CD4-positive, CD25-positive, alpha-beta regulatory T cell (primary cell): ENCODE results near the gene S100A10. TPM values are rescaled to one million over a fixed set of nuclear protein-coding genes. Genes with fewer than 3 reads are reported as not detected.

ENCODE experiments used
- ATAC-seq, 2 donors: fragments of 150-1000 bp; cut with Tn5 transposase; one replicate each; pipeline ENCODE4 v1.10.0; 2021; ENCODE audit warnings: low read depth in 2 of 2, moderate number of reproducible peaks in 2 of 2, moderate library complexity in 1 of 2
- DNase-seq, 3 donors: peaks; one replicate each; pipeline versions ENCODE4 v3.0.0 to v3.0.0-alpha.2; 2012 to 2022; ENCODE audit warnings: mixed read lengths in 1 of 3
- H3K27ac ChIP-seq: one replicate; pipeline ENCODE4 v1.7.0; 2013; ENCODE audit warnings: mild to moderate bottlenecking, low read length; ENCODE audit not compliant: insufficient read depth, poor library complexity, severe bottlenecking
- H3K27me3 ChIP-seq: one replicate; pipeline ENCODE4 v1.7.0; 2013; ENCODE audit warnings: low read length; ENCODE audit not compliant: control insufficient read depth, insufficient read depth
- H3K36me3 ChIP-seq: one replicate; pipeline ENCODE4 v1.7.0; 2013; ENCODE audit warnings: mild to moderate bottlenecking, low read length, moderate library complexity; ENCODE audit not compliant: control insufficient read depth, insufficient read depth
- H3K4me1 ChIP-seq: 2 replicates; pipeline ENCODE4 v1.7.0; 2013; ENCODE audit warnings: mild to moderate bottlenecking, low read length; ENCODE audit not compliant: insufficient read depth, control insufficient read depth, poor library complexity, severe bottlenecking
- H3K4me3 ChIP-seq: one replicate; pipeline ENCODE4 v1.7.0; 2013; ENCODE audit warnings: low read depth, mild to moderate bottlenecking, low read length, moderate library complexity
- H3K9me3 ChIP-seq, 2 experiments: 1 replicate in 1 of 2; 2 replicates in 1 of 2; pipeline ENCODE4 v1.7.0; 2013; ENCODE audit warnings: low read length in 2 of 2, mild to moderate bottlenecking in 1 of 2, moderate library complexity in 1 of 2; ENCODE audit not compliant: control insufficient read depth in 2 of 2
- H3K27ac Mint-ChIP-seq, 3 donors: one replicate each; pipeline ENCODE4 v1.8.0; 2020 to 2022; ENCODE audit warnings: mild to moderate bottlenecking in 3 of 3, mixed read lengths in 3 of 3, moderate library complexity in 2 of 3
- H3K27me3 Mint-ChIP-seq: one replicate; pipeline ENCODE4 v1.8.0; 2022; ENCODE audit warnings: mild to moderate bottlenecking, mixed read lengths
- H3K36me3 Mint-ChIP-seq: one replicate; pipeline ENCODE4 v1.8.0; 2020; ENCODE audit warnings: mixed read lengths
- H3K4me1 Mint-ChIP-seq, 4 donors: one replicate each; pipeline ENCODE4 v1.8.0; 2020 to 2022; ENCODE audit warnings: mixed read lengths in 4 of 4, mild to moderate bottlenecking in 1 of 4
- H3K4me3 Mint-ChIP-seq, 4 donors: one replicate each; pipeline ENCODE4 v1.8.0; 2020 to 2022; ENCODE audit warnings: mild to moderate bottlenecking in 4 of 4, mixed read lengths in 4 of 4, moderate library complexity in 3 of 4
- H3K9me3 Mint-ChIP-seq, 7 donors: one replicate each; pipeline ENCODE4 v1.8.0; 2020 to 2022; ENCODE audit warnings: mixed read lengths in 7 of 7, mild to moderate bottlenecking in 3 of 7, moderate library complexity in 2 of 7
- polyA plus RNA-seq, 4 donors: library from polyadenylated mRNA; unstranded; fragments of 300-500 nt; fragmentation: Illumina TruSeq; gene quantifications; one replicate each; pipeline ENCODE4 v1.2.3, GENCODE V29; 2021
- total RNA-seq: library from RNA; stranded (reverse); gene quantifications from one replicate; pipeline ENCODE4 v1.2.3, GENCODE V29; 2022

Gene S100A10
- total and polyA plus RNA-seq, 5 donors from 2014 or later: 405 to 1,844 (median 1,264) TPM

DNA sequence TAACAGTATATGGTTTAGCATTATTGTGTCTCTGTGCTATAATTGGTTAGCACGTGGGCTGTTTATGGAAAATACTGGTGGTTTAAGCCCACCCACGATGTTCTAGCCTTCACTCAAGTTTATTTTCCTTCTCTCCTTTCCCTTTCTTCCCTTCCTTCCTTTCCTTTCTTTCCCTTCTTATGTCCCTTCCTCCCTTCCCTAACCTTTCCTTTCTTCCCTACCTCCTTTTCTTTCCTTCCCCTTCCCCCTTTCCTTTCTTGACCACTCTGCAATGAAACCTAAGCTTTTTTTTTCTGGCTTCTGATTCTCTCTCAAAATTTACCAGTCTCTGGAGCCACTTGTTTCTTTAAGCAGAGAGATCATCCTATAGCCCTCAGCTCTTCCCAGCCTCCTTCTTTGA is 13.4 kb upstream of the S100A10 start:
- H3K27me3 Mint-ChIP-seq: peaks cover 32% of the 10 kb centered on the region
- Histone ChIP-seq H3K4me3 (no peak overlapping the region), H3K4me1 (no peaks in the 10 kb centered on the region), H3K27me3 (peaks cover 10% of the 10 kb centered on the region), H3K27ac (no peak overlapping the region), H3K36me3 (no peaks in the 10 kb centered on the region), H3K9me3 (no peaks in the 10 kb centered on the region)
- no peaks in the 10 kb centered on the region for H3K36me3 Mint-ChIP-seq
- ATAC-seq: no peak
- peaks cover 0 to 9% (median 2%) of the 10 kb centered on the region in 4 donors for H3K4me1 Mint-ChIP-seq
- no peak for DNase-seq
- peak overlapping the region in 1 of 4 donors; percentile 73 for H3K4me3 Mint-ChIP-seq
- peaks cover 0 to 3% (median 0%) of the 10 kb centered on the region in 7 donors for H3K9me3 Mint-ChIP-seq
- H3K27ac Mint-ChIP-seq: no peak overlapping the region

DNA sequence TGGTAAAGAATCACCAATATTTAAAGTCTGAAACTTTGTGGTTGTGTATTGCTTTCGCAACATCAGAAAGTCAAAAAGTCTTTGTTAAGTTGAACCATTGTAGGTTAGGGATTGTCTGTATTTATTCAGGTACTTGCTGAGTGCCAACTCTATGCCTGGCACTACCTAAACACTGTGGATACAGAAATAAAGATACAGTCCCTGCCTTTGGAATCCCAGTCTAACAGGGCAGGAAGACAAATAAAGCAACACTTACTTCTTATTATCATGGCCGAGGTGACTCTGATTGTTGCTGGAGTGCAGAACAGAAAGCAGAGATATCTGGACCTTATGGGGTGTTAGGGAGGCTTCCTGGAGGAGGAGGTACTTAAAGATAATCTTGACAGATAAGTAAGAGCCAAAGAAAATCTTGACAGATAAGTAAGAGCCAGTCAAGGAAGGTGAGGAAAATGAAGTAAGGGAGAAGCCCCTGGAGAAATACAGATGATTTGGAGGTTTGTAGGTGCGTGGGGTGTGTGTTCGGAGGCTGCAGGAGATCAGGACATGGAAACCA is 11.8 kb upstream of the S100A10 start:
- Mint-ChIP-seq H3K4me1 (peaks cover 0 to 9% (median 2%) of the 10 kb centered on the region in 4 donors), H3K36me3 (no peaks in the 10 kb centered on the region), H3K27ac (no peak overlapping the region), H3K4me3 (no peak overlapping the region), H3K27me3 (peaks cover 39% of the 10 kb centered on the region), H3K9me3 (peaks cover 0 to 1% (median 0%) of the 10 kb centered on the region in 7 donors)
- Histone ChIP-seq H3K9me3 (no peaks in the 10 kb centered on the region), H3K4me1 (no peaks in the 10 kb centered on the region), H3K27ac (no peak overlapping the region), H3K4me3 (no peak overlapping the region), H3K36me3 (no peaks in the 10 kb centered on the region), H3K27me3 (peaks cover 10% of the 10 kb centered on the region)
- ATAC-seq (no peak), DNase-seq (no peak)

DNA sequence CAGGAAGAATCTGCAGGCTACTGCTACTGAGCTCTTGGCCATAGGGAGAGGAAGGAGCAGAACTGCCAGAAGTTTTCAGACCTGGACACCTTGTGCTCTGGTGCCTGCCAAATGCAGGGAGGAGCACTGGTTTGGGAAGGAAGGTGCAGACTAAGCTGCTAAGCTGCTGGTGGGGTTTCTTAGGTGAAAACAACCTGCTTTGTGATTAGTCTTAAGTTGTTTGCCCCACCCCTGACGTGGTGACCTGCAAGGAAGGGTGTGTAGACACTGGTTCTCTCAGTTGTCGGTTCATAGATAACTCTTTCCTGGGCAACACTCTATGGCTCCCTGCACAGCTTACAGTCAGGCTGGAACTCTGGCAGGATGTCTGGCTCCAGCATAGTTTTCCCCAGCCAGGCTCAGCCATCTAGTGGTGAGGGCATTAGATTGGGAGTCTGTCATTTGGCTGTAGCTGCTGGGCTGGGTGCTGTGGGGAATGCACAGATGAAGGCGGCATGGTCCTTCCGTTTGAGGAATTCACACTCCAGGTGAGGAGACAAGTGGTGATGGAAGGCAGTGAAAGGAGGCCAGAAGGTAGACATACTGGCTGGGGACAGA is 10.3 kb upstream of the S100A10 start:
- no peak overlapping the region for H3K4me3 Mint-ChIP-seq
- H3K27me3 Mint-ChIP-seq: peaks cover 31% of the 10 kb centered on the region
- DNase-seq (peak in 1 of 3 donors; percentile 55), ATAC-seq (no peak)
- H3K4me1 ChIP-seq: no peaks in the 10 kb centered on the region
- no peaks in the 10 kb centered on the region for H3K9me3 ChIP-seq
- H3K36me3 ChIP-seq: no peaks in the 10 kb centered on the region
- H3K27ac ChIP-seq: no peak overlapping the region
- H3K36me3 Mint-ChIP-seq: no peaks in the 10 kb centered on the region
- H3K4me3 ChIP-seq: no peak overlapping the region
- peaks cover 0 to 9% (median 2%) of the 10 kb centered on the region in 4 donors for H3K4me1 Mint-ChIP-seq
- peaks cover 10% of the 10 kb centered on the region for H3K27me3 ChIP-seq
- no peak overlapping the region for H3K27ac Mint-ChIP-seq
- H3K9me3 Mint-ChIP-seq: peaks cover 0 to 1% (median 0%) of the 10 kb centered on the region in 7 donors

GRCh38 chr1:152002960-152003359 is 9.3 kb upstream of the S100A10 start:
- H3K9me3 Mint-ChIP-seq: peaks cover 0 to 1% (median 0%) of the 10 kb centered on the region in 7 donors
- no peaks in the 10 kb centered on the region for H3K36me3 Mint-ChIP-seq
- H3K4me3 Mint-ChIP-seq: no peak overlapping the region
- H3K27ac ChIP-seq: no peak overlapping the region
- no peaks in the 10 kb centered on the region for H3K9me3 ChIP-seq
- no peaks in the 10 kb centered on the region for H3K4me1 ChIP-seq
- ATAC-seq (no peak), DNase-seq (no peak)
- H3K4me3 ChIP-seq: no peak overlapping the region
- peaks cover 31% of the 10 kb centered on the region for H3K27me3 Mint-ChIP-seq
- peak overlapping the region in 1 of 3 donors; percentile 34 for H3K27ac Mint-ChIP-seq
- peaks cover 0 to 9% (median 2%) of the 10 kb centered on the region in 4 donors for H3K4me1 Mint-ChIP-seq
- H3K36me3 ChIP-seq: no peaks in the 10 kb centered on the region
- H3K27me3 ChIP-seq: peaks cover 9% of the 10 kb centered on the region

DNA sequence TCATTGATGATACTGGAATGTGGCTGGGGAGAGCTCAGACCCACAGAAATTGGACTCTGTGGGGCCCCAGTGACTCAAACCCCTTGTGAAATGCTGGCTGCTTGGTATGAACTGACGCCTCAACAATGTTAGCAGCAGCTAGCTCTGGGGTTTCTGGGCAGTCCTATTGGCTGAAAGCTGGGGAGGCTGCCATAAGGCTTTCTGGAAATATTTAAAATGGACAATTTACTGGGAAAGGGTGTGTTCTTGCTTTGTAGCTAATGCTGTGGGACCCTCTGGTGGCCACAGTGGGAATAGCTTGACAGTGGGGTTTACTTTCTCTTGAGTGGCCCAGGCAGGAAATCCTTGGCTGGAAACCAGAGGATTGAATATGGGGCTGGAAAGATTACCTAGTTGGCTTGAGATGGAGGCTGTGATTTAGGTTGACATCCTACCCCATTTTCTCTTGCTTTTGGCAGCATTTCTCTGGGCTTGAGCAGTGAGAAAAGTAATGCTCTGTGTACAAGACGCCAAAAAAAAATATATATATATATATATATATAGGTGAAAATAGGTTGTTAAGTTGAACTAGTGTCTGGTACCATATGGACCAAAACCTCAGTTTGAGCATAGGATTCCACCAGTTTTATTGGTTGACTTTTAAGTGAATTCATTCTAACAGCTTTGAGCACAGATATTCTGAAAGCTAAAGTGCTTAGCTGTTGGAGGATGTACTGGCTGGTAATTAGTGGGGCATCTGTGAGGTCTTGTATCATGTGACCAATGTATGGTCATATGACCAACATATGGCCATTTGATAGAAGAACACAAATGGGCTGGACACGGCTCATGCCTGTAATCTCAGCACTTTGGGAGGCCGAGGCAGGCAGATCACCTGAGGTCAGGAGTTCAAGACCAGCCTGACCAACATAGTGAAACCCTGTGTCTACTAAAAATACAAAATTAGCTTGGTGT is 8.2 kb upstream of the S100A10 start:
- peaks cover 8% of the 10 kb centered on the region for H3K27me3 ChIP-seq
- peaks cover 0 to 11% (median 4%) of the 10 kb centered on the region in 4 donors for H3K4me1 Mint-ChIP-seq
- DNase-seq: peak; percentile 60 to 84 (median 67)
- H3K9me3 Mint-ChIP-seq: peaks cover 0 to 1% (median 0%) of the 10 kb centered on the region in 7 donors
- H3K36me3 Mint-ChIP-seq: no peaks in the 10 kb centered on the region
- no peaks in the 10 kb centered on the region for H3K36me3 ChIP-seq
- peaks cover 37% of the 10 kb centered on the region for H3K27me3 Mint-ChIP-seq
- H3K4me3 Mint-ChIP-seq: no peak overlapping the region
- no peaks in the 10 kb centered on the region for H3K4me1 ChIP-seq
- peak; percentile 63 to 67 for ATAC-seq
- no peak overlapping the region for H3K27ac ChIP-seq
- H3K27ac Mint-ChIP-seq: no peak overlapping the region
- no peak overlapping the region for H3K4me3 ChIP-seq
- H3K9me3 ChIP-seq: no peaks in the 10 kb centered on the region

GRCh38 chr1:152000964-152001630 is 7.4 kb upstream of the S100A10 start:
- H3K27ac ChIP-seq: no peak overlapping the region
- H3K9me3 ChIP-seq: no peaks in the 10 kb centered on the region
- no peak overlapping the region for H3K4me3 Mint-ChIP-seq
- H3K36me3 ChIP-seq: no peaks in the 10 kb centered on the region
- ATAC-seq (no peak), DNase-seq (no peak)
- peaks cover 0 to 1% (median 0%) of the 10 kb centered on the region in 7 donors for H3K9me3 Mint-ChIP-seq
- no peak overlapping the region for H3K4me3 ChIP-seq
- H3K4me1 Mint-ChIP-seq: peaks cover 0 to 15% (median 4%) of the 10 kb centered on the region in 4 donors
- H3K4me1 ChIP-seq: no peaks in the 10 kb centered on the region
- peaks cover 39% of the 10 kb centered on the region for H3K27me3 Mint-ChIP-seq
- peaks cover 8% of the 10 kb centered on the region for H3K27me3 ChIP-seq
- H3K36me3 Mint-ChIP-seq: no peaks in the 10 kb centered on the region
- no peak overlapping the region for H3K27ac Mint-ChIP-seq

GRCh38 chr1:151998611-151999362 is 5.1 kb upstream of the S100A10 start:
- Mint-ChIP-seq H3K4me3 (no peak overlapping the region), H3K27me3 (peaks cover 34% of the 10 kb centered on the region), H3K4me1 (peaks cover 0 to 21% (median 11%) of the 10 kb centered on the region in 4 donors), H3K27ac (no peak overlapping the region), H3K9me3 (peaks cover 0 to 1% (median 0%) of the 10 kb centered on the region in 7 donors), H3K36me3 (no peaks in the 10 kb centered on the region)
- ATAC-seq (no peak), DNase-seq (no peak)
- Histone ChIP-seq H3K4me3 (no peak overlapping the region), H3K4me1 (peaks cover 13% of the 10 kb centered on the region), H3K27ac (no peak overlapping the region), H3K27me3 (peaks cover 8% of the 10 kb centered on the region), H3K9me3 (no peaks in the 10 kb centered on the region), H3K36me3 (no peaks in the 10 kb centered on the region)
